PC-9 (cell line): ENCODE results near the gene GRHPR. TPM values are rescaled to one million over a fixed set of nuclear protein-coding genes. Genes with fewer than 3 reads are reported as not detected.

ENCODE experiments used
- BruUV-seq: library from RNA; stranded (reverse); fragments of 400-500 nt; replicated peaks from 2 replicates; lab custom pipeline; 2021; lab: Mats Ljungman, UMichigan
- CTCF ChIA-PET: fragments of 300-600 bp; sonication (Branson Sonifier 250); formaldehyde crosslinking; loops from one replicate; lab custom pipeline; 2022; ENCODE audit warnings: antibody characterized with exemption; lab: Charles Lee
- POLR2A ChIA-PET: fragments of 300-600 bp; sonication (Branson Sonifier 250); formaldehyde crosslinking; loops from one replicate; lab custom pipeline; 2022; ENCODE audit warnings: antibody characterized with exemption; ENCODE audit not compliant: unreplicated experiment; lab: Charles Lee
- DNase-seq, 2 experiments: peaks; one replicate each; pipeline versions ENCODE4 v3.0.0 to v3.0.0-alpha.2; 2015 to 2022; ENCODE audit warnings: mixed read lengths in 1 of 2
- H2AFZ ChIP-seq: fragments of 200-600 bp; sonication (generic); 2 replicates; pipeline ENCODE4 v1.8.1; 2017; ENCODE audit warnings: antibody characterized with exemption
- H3F3A ChIP-seq: fragments of 200-600 bp; sonication (generic); 2 replicates; pipeline ENCODE4 v1.8.1; 2017; ENCODE audit warnings: antibody characterized with exemption, mild to moderate bottlenecking, low read depth; ENCODE audit not compliant: insufficient read depth
- H3K27ac ChIP-seq: fragments of 200-600 bp; sonication (generic); 2 replicates; pipeline ENCODE4 v1.6.1; 2016; ENCODE audit warnings: mixed run types
- H3K27me3 ChIP-seq: fragments of 200-600 bp; sonication (generic); 2 replicates; pipeline ENCODE4 v1.6.1; 2016; ENCODE audit warnings: low read depth, mixed run types; ENCODE audit not compliant: insufficient read depth
- H3K36me3 ChIP-seq: fragments of 200-600 bp; sonication (generic); 2 replicates; pipeline ENCODE4 v1.6.1; 2016; ENCODE audit warnings: low read depth, mixed run types
- H3K4me1 ChIP-seq: fragments of 200-600 bp; sonication (generic); replicated peaks from 2 replicates; pipeline ENCODE4 v1.6.1; 2016; ENCODE audit warnings: mixed run types; ENCODE audit not compliant: insufficient read depth
- H3K4me2 ChIP-seq: fragments of 200-600 bp; sonication (generic); 2 replicates; pipeline ENCODE4 v1.6.1; 2017; ENCODE audit warnings: mixed run types
- H3K4me3 ChIP-seq: fragments of 200-600 bp; sonication (generic); 2 replicates; pipeline ENCODE4 v1.6.1; 2016; ENCODE audit warnings: mixed run types
- H3K79me2 ChIP-seq: fragments of 200-600 bp; sonication (generic); 2 replicates; pipeline ENCODE4 v1.6.1; 2017; ENCODE audit warnings: low read depth, mixed run types
- H3K9me2 ChIP-seq: fragments of 200-600 bp; sonication (generic); 2 replicates; pipeline ENCODE4 v1.8.1; 2017; ENCODE audit warnings: mild to moderate bottlenecking; ENCODE audit not compliant: insufficient read depth
- H3K9me3 ChIP-seq: fragments of 200-600 bp; sonication (generic); 2 replicates; pipeline ENCODE4 v1.8.1; 2016; ENCODE audit warnings: low read depth; ENCODE audit not compliant: insufficient read depth
- H4K20me1 ChIP-seq: fragments of 200-600 bp; sonication (generic); 2 replicates; pipeline ENCODE4 v1.8.1; 2017; ENCODE audit not compliant: insufficient read depth
- CTCF ChIP-seq: fragments of 200-600 bp; sonication (generic); conservative IDR thresholded peaks from 2 replicates; pipeline ENCODE4 v1.6.1; 2017; ENCODE audit warnings: mixed run types, antibody characterized with exemption, mild to moderate bottlenecking, moderate library complexity
- EZH2 ChIP-seq: fragments of 200-600 bp; sonication (generic); IDR thresholded peaks from 2 replicates; pipeline ENCODE4 v1.8.0; 2017; ENCODE audit warnings: antibody characterized with exemption, low read depth
- intact Hi-C: fragments of 100-400 bp; cut with micrococcal nuclease; formaldehyde crosslinking; loops from one replicate; pipeline ENCODE4 v1.10.0; 2022; ENCODE audit not compliant: unreplicated experiment
- total RNA-seq: library from RNA; stranded (reverse); gene quantifications from 2 replicates; pipeline ENCODE4 v1.2.3, GENCODE V29; 2021

Gene GRHPR
- total RNA-seq, 1 experiment from 2014 or later: 77.2 TPM

GRCh38 chr9:37426846-37427245 is 4.3 kb downstream of the GRHPR start:
- Histone ChIP-seq H4K20me1 (no peaks in the 10 kb centered on the region), H3K36me3 (no peaks in the 10 kb centered on the region), H3K4me3 (no peak overlapping the region), H3K27ac (no peak overlapping the region), H3F3A (no peaks in the 10 kb centered on the region), H3K79me2 (peaks cover 16% of the 10 kb centered on the region), H3K4me1 (peaks cover 12% of the 10 kb centered on the region; the same call in 1 of the 2 replicates), H2AFZ (no peak overlapping the region), H3K9me3 (no peaks in the 10 kb centered on the region), H3K27me3 (no peaks in the 10 kb centered on the region), H3K4me2 (no peak overlapping the region), H3K9me2 (no peaks in the 10 kb centered on the region)
- no peak for DNase-seq
- intact Hi-C loops: no loop called here
- ChIA-PET CTCF (no interaction called here), POLR2A (no interaction called here)
- BruUV-seq: no TSS peak
- no peak for TF ChIP-seq CTCF
- no peak for TF ChIP-seq EZH2

GRCh38 chr9:37428345-37428744 is 5.8 kb downstream of the GRHPR start:
- intact Hi-C loops: no loop called here
- H3K4me3 ChIP-seq: no peak overlapping the region
- no peak overlapping the region for H3K27ac ChIP-seq
- no peaks in the 10 kb centered on the region for H3K36me3 ChIP-seq
- H3K27me3 ChIP-seq: no peaks in the 10 kb centered on the region
- H3K79me2 ChIP-seq: peaks cover 8% of the 10 kb centered on the region
- peaks cover 7% of the 10 kb centered on the region; the same call in 1 of the 2 replicates for H3K4me1 ChIP-seq
- no TSS peak for BruUV-seq
- no peaks in the 10 kb centered on the region for H3K9me2 ChIP-seq
- H2AFZ ChIP-seq: no peak overlapping the region
- no peak for DNase-seq
- TF ChIP-seq EZH2: no peak
- TF ChIP-seq CTCF: no peak
- no peaks in the 10 kb centered on the region for H3F3A ChIP-seq
- no peaks in the 10 kb centered on the region for H3K9me3 ChIP-seq
- ChIA-PET CTCF (no interaction called here), POLR2A (no interaction called here)
- no peak overlapping the region for H3K4me2 ChIP-seq
- H4K20me1 ChIP-seq: no peaks in the 10 kb centered on the region

GRCh38 chr9:37429441-37430285 is 7.2 kb downstream of the GRHPR start:
- no peak for DNase-seq
- intact Hi-C loops: no loop called here
- TF ChIP-seq CTCF (no peak), EZH2 (no peak)
- CTCF ChIA-PET: no interaction called here
- Histone ChIP-seq H3K4me2 (no peak overlapping the region), H3K4me1 (no peaks in the 10 kb centered on the region), H2AFZ (no peak overlapping the region), H3K27me3 (no peaks in the 10 kb centered on the region), H3K9me3 (no peaks in the 10 kb centered on the region), H3K9me2 (no peaks in the 10 kb centered on the region), H3K27ac (no peak overlapping the region), H3K36me3 (no peaks in the 10 kb centered on the region), H4K20me1 (no peaks in the 10 kb centered on the region), H3K79me2 (no peaks in the 10 kb centered on the region), H3F3A (no peaks in the 10 kb centered on the region), H3K4me3 (no peak overlapping the region)
- POLR2A ChIA-PET: no interaction called here
- BruUV-seq: no TSS peak
